HL-60/S4 treated with retinoic acid at 250 ng/mL for 4 days and 3 days (cell line): Measurements from ENCODE around the gene TYMP.

Source experiments
- in situ Hi-C: fragments of 300-500 bp; cut with MboI; formaldehyde crosslinking; loops from 2 replicates; pipeline ENCODE4 v1.7.0; 2022; ENCODE audit warnings: low sequenced_read_pairs

Gene TYMP

DNA sequence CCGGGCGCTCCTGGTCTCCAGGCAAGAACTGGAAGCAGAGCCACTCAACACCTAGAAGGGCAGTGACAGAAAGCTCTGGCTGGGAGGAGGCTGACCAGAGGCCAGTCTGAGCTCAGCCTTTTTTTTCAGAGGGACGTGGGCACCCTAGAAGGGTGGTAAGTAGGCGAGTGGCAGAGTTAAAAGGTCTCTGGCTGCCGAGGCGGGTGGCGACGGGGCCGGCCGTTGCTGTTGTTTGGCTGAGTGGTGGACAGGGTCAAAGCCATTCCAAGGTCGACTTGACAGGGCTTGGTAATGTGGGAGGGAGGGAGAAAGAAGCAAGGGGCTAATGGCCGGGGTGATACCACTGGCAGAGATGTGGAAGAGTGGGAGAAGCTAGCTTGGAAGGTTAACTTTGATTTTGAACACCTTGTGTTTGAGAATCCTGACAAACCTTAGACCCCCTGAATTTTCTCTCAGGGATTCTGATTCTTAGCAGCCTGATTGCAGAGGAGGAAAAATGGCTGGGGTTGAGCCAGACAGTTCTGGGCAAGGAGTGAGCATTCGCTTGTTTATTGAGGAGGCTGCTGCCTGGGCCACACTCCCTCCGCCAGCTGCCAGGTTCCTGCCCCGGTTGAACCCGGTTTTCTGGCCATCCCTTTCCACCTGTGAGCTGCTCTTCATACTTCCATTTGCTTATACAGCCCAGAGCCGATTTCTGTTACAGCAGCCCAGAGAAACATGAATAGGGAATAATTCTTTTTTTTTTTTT, 33.8 kb upstream of the TYMP start:
- in situ Hi-C loops: no loop called here

DNA sequence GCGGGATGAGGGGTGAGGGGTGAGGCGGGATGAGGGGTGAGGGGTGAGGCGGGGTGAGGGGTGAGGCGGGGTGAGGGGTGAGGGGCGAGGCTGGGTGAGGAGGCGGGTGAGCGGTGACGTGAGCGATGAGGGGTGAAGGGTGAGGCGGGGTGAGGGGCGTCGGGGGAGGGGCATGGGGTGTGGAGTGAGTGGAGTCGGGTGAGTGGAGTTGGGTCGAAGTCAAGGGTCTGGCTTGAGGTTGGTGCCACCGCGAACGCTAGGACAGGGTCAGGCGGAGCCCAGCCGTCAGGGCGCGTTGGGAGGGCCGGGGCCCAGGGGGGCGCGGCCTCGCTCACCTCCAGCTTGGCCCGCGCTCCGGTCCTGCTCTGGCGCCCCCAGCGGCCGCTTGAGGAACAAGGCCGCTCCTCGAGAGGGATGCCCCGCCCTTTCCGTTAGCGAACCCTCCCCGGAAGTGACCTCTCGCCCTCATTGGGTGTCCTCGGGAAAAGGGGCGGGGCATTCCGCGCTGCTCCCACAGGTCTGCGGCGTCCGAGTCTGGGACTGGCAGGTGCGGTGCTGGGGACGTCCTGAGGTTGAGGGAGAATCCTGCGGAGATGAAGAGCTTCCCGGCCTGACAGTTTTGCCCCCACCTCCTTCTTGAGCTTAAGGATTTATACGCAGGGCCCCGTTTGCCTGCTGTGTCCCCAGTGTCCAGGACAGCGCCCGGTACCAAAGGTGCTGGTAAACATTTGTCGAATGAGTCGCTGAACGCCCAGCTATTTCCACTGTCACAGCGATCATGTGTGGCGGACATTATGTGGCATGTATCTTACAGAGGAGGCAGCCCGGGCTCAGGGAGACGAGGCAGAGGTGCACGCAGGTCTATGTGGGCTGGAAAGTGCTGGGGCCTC, 33.0 kb upstream of the TYMP start, which contains the start of gene SYCE3:
TSS of gene SYCE3 (minus strand) at position 397 of the 890 bp plus-strand sequence. CDS start 6,514 bp downstream, outside the sequence.
- in situ Hi-C loops: no loop called here

GRCh38 chr22:50561401-50562358, 31.9 kb upstream of the TYMP start:
- in situ Hi-C loops: no loop called here

DNA sequence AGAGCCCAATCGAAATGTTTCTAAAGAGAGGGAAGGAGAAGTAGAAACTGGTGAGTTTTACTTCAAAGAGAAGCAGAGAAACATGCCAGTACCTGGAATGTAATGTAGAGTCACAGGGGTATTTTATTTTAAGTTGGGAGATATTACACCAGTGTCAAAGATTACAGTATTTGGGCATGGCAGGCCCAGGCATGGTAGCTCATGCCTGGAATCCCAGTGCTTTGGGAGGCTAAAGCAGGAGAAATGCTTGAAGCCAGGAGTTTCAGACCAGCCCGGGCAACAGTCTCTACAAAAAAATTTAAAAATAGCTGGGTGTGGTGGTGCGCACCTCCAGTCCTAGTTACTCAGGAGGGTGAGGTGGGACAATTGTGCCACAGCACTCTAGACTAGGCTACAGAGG, 30.2 kb upstream of the TYMP start:
- in situ Hi-C loops: no loop called here

GRCh38 chr22:50556703-50557102, 26.9 kb upstream of the TYMP start:
- in situ Hi-C loops: no loop called here

GRCh38 chr22:50553310-50553709, 23.5 kb upstream of the TYMP start:
- in situ Hi-C loops: no loop called here

DNA sequence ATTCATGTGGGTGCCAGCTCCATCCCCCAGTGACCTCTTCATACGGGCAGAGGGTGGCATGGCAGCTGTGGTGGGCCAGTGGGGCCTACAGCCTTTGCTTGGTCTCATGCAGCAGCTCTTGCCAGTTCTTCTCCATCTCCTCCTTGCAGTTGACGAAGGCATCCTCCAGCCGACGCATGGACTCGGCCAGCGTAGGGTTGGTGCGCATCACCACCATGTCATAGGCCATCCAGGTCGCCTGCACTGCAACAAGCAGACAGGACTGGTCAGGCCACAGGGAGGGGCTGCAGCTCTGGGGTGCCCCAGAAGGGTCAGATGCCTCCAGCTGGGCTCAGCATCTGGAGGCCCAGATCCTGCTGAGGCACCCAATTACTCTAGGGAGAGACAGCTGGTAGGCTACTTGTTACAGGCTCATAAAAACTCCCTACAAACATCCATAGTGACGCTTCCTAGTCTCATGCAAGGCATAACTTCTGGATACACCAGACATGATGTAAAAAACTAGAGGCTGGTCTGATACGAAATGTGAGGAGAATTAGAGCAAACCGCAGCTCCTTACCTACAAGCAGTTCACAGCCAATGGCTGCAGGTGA, 21.4 kb upstream of the TYMP start:
- in situ Hi-C loops: no loop called here

DNA sequence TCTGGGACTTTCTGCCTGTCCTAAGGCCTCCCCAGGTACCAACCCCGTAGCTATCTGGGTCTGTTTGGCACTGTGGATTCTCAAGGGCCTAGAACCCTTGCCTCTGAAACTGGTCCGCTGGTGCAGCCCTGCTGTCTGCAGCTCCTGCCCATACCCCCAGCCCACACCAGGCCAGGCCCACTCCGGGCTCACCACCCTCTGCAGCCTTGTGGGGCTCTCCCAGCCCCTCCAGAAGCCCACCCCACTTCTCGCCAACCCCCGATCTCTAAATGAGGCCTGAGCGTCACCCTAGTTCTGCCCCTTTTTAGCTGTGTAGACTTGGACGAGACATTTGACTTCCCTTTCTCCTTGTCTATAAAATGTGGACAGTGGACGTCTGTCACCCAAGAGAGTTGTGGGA, 20.6 kb upstream of the TYMP start:
- in situ Hi-C loops: no loop called here

DNA sequence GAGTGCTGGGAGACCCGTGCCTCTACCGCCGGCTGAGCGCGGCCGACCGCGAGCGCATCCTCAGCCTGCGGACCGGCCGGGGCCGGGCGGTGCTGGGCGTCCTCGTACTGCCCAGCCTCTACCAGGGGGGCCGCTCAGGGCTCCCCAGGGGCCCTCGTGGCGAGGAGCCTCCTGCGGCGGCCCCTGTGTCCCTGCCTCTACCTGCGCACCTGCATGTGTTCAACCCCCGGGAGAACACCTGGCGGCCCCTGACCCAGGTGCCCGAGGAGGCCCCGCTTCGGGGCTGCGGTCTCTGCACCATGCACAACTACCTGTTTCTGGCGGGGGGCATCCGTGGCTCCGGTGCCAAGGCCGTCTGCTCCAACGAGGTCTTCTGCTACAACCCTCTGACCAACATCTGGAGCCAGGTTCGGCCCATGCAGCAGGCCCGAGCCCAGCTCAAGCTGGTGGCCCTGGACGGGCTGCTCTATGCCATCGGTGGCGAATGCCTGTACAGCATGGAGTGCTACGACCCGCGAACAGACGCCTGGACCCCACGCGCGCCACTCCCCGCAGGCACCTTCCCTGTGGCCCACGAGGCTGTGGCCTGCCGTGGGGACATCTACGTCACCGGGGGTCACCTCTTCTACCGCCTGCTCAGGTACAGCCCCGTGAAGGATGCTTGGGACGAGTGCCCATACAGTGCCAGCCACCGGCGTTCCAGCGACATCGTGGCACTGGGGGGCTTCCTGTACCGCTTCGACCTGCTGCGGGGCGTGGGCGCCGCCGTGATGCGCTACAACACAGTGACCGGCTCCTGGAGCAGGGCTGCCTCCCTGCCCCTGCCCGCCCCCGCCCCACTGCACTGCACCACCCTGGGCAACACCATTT, 19.3 kb upstream of the TYMP start:
- in situ Hi-C loops: no loop called here

DNA sequence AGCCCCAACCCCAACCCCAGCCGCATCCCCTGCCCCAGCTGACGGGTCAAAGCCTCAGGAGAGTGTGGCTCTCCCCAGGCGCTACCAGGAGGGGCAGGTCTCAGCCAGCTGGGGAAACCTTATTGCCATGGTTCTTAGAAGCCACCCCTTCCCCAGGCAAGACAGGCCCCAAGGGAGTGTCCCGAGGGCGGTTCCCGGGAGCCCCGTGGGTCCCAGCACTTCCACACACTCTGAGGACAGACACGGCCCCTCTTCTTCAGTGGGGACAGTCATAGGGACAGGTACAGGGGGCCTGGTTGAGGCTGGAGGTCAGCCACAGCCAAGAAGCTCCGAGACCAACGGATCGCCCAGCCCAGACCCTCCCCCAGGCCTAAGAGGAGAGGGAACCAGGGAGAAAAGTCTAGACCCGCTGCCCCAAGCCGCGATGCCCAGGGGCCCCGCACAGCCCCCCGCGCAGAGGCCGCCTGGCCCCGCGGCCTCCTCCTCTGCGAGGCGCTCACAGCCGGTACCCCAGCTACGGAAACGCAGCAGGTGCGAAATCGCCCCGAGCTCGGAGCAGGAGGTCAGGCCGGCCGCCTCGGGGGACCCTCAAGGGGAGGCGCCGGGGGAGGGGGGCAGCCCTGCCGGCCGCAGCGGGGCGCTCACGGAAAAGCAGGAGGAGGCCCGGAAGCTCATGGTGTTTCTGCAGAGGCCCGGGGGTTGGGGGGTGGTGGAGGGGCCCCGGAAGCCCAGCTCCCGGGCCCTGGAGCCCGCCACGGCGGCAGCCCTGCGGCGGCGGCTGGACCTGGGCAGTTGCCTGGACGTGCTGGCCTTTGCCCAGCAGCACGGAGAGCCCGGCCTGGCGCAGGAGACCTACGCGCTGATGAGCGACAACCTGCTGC, 18.5 kb upstream of the TYMP start:
- in situ Hi-C loops: no loop called here

DNA sequence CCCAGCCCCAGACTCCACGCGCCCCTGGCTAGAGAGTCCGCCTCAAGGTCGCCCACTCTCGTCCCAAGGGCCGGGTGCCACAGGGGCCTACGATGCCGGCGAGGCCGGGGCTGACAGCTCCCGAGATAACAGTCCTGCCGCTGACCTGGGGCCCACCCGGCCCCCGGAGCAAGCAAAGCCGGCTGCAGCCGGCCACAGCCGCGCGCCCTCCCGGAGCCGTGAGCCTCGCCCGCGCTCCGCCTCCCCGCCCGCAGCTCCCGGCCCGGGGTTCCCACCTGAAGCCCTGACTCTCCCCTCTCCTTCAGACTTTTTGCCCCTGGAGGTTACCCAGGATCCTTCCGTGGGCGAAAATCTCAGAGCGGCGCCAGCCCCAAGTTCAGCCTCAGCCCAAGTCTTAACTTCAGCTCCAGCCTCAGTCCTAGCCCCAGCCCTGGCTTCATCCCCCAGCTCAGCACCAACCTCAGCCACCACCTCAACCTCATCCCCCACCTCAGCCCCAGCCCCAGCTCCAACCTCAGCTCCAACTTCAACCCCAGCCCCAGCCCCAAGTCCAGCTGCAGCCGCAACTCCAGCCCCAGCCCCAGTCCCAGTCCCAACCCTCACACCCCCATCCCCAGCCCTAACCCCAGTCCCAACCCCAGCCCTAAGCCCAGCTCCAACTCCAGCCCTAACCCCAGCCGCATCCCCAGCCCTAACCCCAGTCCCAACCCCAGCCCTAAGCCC, 17.6 kb upstream of the TYMP start:
- in situ Hi-C loops: no loop called here

DNA sequence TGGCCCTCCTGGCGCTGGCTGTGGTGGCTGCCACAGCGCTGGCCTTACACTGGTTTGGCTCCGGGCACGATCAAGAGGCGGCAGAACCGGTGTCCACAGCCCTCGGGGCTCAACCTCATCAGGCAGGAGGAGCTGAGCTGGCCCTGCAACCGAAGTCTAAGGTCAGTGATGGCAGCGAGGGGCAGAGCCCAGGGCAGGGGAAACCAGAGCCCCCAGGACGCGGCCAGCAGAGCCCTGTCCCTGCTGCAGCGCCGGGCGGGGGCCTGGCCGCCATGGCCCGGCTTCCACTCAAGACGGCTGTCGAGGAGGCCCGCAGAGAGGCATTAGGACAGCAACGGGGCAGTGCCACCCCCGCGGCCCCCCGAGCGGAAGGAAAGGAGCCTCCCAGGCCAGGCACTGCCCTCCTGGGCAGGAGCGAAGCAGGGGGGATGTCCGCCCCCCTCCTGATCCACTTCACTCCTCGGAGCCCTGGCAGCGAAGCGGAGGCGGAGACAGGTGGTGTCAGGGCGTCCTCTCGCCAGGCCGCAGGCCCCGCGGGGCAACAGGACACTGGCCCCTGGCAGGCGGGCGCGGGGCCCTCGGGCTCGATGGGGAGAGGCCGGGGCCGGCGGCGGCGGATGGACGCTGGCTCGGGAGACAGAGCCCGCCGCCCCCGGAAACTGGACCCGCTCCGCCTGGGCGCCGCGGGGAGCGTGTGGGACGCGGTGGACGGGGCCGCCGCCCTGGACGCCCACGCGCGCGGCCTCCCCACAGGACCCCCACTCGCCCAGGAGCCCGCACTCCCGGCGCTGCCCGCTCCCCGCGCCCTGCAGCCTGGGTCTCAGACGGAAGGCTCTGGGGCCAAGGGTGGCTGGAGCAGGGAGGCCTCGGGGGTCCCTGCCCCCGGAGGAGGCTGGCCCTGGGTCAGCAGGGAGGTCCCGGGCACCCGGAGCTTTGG, 16.8 kb upstream of the TYMP start:
- in situ Hi-C loops: no loop called here

- in situ Hi-C loops: no loop called here
Observed at GRCh38 chr22:50545522-50546325, 15.9 kb upstream of the TYMP start, which contains the start of gene KLHDC7B. KLHDC7B (plus strand) TSS chr22:50545899; CDS start chr22:50546244, 345 bp downstream.

DNA sequence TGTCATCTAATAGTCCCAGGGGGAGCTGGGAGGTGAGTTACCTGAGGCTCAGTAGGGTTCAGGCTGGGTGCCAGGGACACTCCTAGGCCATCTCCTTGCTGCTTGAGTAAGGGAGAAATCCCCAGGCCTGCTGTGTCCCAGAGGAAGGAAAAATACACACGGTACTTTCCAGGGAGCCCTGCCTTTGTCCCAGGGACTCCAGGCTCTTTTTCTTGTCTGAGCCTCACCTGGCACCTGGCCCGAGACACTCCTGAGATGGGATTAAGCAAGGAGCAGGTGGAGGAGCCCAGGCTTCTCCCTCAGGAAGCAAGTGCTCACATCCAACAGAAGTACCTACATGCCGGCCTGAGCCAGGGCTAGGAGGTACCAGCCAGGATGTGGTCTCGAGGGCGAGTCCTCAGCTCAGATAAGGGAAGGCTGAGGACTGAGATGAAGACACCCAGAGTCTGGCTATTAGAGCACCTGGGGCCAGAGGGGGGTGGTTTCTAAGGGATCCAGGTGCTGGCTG, 15.0 kb upstream of the TYMP start:
- in situ Hi-C loops: no loop called here

- in situ Hi-C loops: no loop called here
Observed at GRCh38 chr22:50544078-50544745, 14.4 kb upstream of the TYMP start.
